GM18907 (cell line): ENCODE data around the gene VIT.
"Not testable (repeated sequence)": the region's sequence is repeated elsewhere in the genome, so short reads cannot be mapped to it uniquely, and the experiment has no call there.

Experiments
- ATAC-seq: cut with Tn5 transposase; IDR thresholded peaks from one replicate; pipeline ENCODE4 v1.9.1; 2021; ENCODE audit warnings: mild to moderate bottlenecking, moderate library complexity; ENCODE audit not compliant: unreplicated experiment

Gene VIT

GRCh38 chr2:36677996-36678605 lies 18.4 kb upstream of the VIT start:
- no peak for ATAC-seq

- ATAC-seq: no peak
These were observed 17.7 kb upstream of the VIT start for GRCh38 chr2:36678856-36679255.

GRCh38 chr2:36680012-36680411 lies 16.5 kb upstream of the VIT start:
- no peak for ATAC-seq

- ATAC-seq: no peak
These were observed 13.9 kb upstream of the VIT start for GRCh38 chr2:36682562-36682961.

DNA sequence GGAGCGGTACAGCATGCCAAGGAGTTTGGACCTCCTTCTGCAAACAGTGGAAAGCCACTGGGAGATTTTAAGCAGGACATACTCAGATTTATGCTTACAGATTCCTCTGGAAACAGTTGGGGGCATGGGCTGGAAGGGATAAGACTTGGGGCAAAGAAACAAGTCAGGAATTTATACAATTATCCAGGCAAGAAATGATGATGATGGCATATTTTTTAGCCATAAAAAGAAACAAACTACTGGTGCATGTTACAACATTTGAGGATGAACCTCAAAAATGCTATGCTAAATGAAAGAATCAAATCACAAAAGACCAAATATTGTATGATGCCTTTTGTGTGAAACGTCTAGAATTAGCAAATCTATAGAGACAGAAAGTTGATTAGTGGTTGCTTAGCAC lies 13.5 kb upstream of the VIT start:
- ATAC-seq: no peak

- ATAC-seq: not testable (repeated sequence)
These were observed 8.2 kb upstream of the VIT start for GRCh38 chr2:36688291-36688690.

DNA sequence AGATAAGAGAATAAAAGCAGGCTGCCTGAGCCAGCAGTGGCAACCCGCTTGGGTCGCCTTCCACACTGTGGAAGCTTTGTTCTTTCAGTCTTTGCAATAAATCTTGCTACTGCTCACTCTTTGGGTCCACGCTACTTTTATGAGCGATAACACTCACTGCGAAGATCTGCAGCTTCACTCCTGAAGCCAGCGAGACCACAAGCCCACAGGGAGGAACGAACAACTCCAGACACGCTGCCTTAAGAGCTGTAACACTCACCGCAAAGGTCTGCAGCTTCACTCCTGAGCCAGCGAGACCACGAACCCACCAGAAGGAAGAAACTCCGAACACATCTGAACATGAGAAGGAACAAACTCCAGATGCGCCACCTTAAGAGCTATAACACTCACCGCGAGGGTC lies 7.5 kb upstream of the VIT start:
- ATAC-seq: not testable (repeated sequence)

DNA sequence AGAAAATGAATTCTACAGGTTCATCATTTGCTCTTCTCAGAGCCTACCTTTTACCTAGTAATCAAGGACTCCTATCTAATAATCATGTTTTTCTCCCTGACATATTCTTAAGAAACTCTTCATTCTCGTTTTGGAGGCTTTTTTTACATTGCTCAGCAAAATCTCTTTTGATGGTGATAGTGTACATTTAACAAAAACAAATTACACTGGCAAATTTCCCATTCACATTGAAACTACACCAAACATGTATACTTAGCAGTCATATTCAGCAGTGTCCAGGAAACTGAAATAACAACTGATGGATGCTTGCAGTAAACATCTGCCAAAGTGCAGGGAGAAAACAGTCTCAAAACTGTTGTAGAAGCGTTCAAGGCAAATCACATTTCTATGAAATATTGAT lies 4.4 kb upstream of the VIT start:
- ATAC-seq: no peak

GRCh38 chr2:36693825-36694224 lies 2.7 kb upstream of the VIT start:
- ATAC-seq: no peak

- ATAC-seq: no peak
These were observed 626 bp upstream of the VIT start for GRCh38 chr2:36695746-36696415.

DNA sequence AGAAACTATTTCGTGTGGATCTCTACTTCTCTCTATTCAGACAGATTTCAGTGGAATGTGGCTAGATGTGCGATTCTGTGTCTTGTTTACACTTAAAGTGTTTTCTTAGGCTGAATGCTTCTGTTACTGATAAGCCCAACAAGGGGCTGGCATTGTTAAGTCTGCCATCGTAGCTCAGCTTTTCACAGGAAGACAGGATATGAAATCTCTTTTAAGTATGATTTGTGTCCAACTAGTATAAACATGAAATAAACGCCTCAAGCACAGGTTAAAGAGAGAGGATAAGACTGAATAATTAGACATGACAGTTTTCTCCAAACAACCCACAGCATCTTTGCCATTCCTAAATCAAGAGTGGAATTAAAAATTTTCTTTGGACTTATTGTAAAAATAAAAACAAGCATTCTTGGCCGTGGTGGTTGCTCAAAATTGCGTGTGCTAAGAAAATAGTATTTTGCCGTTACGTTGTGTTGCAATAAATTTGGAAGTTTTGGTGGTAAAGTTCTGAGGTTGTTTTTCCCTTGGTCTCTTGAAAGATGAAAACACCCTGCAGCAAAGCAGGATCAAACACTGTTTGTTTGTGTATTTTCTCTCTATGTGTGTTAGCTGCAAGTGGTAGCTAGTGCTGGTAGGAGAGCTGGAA lies 1.0 kb downstream of the VIT start:
- no peak for ATAC-seq

- no peak for ATAC-seq
These were observed 2.5 kb downstream of the VIT start for GRCh38 chr2:36698993-36699392.

DNA sequence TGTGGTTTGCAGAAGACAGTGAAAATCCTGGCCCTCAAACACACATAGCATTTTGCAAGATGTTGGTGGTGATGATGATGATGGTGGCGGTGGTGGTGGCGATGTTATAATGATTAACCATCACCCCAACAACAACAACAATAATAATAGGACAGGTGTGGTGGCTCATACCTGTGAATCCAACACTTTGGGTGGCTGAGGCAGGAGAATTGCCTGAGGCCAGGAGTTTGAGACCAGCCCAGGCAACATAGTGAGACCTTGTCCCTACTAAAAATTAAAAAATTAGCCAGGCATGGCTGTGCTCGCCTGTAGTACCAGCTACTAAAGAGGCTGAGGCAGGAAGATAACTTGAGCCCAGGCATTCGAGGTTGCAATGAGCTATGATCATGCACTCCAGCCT lies 3.8 kb downstream of the VIT start:
- ATAC-seq: no peak

DNA sequence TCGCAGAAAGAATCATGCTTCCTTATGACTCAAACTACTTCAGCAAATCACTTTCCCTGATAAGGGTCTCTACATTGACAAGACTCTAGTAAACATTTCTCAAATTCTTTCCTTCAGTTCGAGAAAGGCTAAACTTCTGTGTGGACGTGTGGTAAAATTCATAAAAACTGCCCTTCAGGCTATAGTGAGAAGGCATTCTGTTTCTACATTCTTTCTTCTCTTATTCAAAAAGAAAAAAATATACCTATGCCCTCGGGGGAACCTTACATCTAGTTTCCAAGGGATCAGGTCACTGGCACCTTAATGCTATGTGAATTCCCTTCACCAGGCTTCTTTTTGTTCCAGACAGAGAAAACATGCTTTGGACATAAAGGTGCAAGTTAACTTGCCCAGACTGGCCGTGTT lies 4.9 kb downstream of the VIT start:
- ATAC-seq: no peak

DNA sequence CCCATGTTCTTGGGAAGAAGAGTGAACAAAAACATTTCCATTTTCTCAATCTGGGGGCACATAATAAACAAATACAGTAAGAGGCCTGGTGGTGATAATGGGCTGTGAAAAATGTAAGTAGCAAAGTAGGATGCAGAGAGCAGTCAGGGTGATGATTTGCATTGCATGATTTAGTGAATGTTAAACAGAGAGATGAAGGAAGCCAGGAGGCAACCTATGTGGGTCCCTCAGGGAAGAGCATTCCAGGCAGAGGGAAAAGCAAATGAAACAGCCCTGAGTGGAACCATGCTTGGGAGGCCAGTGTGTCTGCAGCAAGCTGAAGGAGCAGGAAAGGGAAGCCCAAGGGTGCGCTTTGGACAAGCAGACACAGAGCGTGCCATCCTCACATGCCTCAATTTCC lies 5.4 kb downstream of the VIT start:
- ATAC-seq: no peak

- ATAC-seq: no peak
These were observed 6.3 kb downstream of the VIT start for GRCh38 chr2:36702781-36703180.

DNA sequence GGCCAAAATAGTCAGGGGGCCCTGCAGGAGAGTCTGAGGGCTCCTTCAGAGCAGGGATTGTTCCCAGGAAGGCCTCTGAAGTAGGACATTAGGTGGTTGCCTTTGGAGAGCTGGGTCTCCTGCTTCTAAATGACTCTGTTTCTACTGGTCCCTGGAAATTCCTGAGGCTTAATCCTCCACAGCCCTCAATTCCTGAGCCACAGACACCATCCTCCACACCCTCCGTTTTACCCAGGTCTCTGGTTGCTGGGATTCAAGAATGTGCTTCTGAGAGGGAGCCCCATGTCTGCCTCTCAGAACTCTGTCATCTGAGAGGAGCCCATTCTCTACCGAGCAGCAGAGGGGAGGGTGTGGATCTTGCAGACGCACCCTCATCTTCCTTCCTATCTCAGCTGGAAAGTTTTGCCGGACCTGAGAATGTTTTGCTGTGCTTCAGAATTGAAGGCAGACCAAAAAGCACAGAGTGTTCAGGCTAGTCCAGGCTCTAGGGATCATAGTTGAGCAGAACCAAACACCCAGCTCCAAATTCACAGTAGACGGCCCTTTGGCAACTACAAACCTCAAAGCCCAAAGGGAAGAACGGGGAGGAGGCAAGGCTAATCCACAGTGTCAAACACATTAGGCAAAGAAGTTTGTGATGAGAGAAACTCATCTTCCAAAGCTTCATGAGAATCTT lies 8.1 kb downstream of the VIT start:
- ATAC-seq: no peak

- no peak for ATAC-seq
These were observed 9.0 kb downstream of the VIT start for GRCh38 chr2:36705326-36706020.

- no peak for ATAC-seq
These were observed 9.7 kb downstream of the VIT start for GRCh38 chr2:36706021-36706876.

DNA sequence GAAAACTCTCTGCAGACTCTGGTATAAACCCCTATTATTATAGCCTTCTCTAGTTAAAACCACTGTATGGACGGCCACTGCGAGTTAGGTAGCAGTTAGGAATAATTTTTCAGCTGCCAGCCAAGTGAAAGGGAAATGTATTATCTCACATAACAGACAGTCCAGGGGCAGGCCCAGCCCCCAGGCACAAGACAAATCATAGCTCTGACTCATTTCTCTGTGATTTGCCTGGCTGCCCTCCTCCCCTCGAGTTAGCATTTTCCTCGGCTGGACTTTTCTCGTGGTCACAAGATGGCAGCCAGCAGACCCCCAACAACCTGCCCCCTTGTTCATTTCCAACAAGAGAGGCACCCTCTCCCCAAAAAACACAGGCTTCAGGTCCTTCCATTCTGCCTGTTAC lies 10.5 kb downstream of the VIT start:
- ATAC-seq: no peak
